Urinary bladder (tissue), 4 donors: ENCODE data around the gene C2orf68. TPM values are rescaled to one million over a fixed set of nuclear protein-coding genes. Genes with fewer than 3 reads are reported as not detected.
"Not testable (repeated sequence)": the region's sequence is repeated elsewhere in the genome, so short reads cannot be mapped to it uniquely, and the experiment has no call there.

Experiments used
- DNase-seq: peaks from one replicate; pipeline ENCODE4 v3.0.0-alpha.2; 2015; ENCODE audit errors: extremely low spot score
- H3K27ac ChIP-seq: one replicate; pipeline ENCODE4 v1.5.1; 2013; ENCODE audit warnings: low read depth, mild to moderate bottlenecking, moderate library complexity
- H3K36me3 ChIP-seq: one replicate; pipeline ENCODE4 v1.6.1; 2013; ENCODE audit warnings: mild to moderate bottlenecking, moderate library complexity; ENCODE audit not compliant: insufficient read depth
- H3K4me1 ChIP-seq: one replicate; pipeline ENCODE4 v1.6.1; 2013; ENCODE audit warnings: mild to moderate bottlenecking, moderate library complexity; ENCODE audit not compliant: insufficient read depth
- H3K4me3 ChIP-seq: one replicate; pipeline ENCODE4 v1.5.1; 2013; ENCODE audit warnings: low read depth, low read length
- WGBS: extraction: QIAGEN DNeasy Blood & Tissue Kit; methylation state at CpG from one replicate; pipeline ENCODE4 v1.1.7; 2013; 5-methylcytosine and 5-hydroxymethylcytosine counted together
- polyA plus RNA-seq: library from polyadenylated mRNA; stranded (reverse); fragments of 200-250 nt; gene quantifications from one replicate; pipeline ENCODE4 v1.2.3, GENCODE V29; 2013
- total RNA-seq: library from RNA; depleted of rRNA; stranded (reverse); fragments of >200 nt; gene quantifications from one replicate; pipeline ENCODE4 v1.2.3, GENCODE V29; 2014
- donor health status: healthy with polysubstance abuse.
- donor health status: healthy.

Gene C2orf68
- total and polyA plus RNA-seq, 2 donors, result 20.0 to 40.8 TPM

DNA sequence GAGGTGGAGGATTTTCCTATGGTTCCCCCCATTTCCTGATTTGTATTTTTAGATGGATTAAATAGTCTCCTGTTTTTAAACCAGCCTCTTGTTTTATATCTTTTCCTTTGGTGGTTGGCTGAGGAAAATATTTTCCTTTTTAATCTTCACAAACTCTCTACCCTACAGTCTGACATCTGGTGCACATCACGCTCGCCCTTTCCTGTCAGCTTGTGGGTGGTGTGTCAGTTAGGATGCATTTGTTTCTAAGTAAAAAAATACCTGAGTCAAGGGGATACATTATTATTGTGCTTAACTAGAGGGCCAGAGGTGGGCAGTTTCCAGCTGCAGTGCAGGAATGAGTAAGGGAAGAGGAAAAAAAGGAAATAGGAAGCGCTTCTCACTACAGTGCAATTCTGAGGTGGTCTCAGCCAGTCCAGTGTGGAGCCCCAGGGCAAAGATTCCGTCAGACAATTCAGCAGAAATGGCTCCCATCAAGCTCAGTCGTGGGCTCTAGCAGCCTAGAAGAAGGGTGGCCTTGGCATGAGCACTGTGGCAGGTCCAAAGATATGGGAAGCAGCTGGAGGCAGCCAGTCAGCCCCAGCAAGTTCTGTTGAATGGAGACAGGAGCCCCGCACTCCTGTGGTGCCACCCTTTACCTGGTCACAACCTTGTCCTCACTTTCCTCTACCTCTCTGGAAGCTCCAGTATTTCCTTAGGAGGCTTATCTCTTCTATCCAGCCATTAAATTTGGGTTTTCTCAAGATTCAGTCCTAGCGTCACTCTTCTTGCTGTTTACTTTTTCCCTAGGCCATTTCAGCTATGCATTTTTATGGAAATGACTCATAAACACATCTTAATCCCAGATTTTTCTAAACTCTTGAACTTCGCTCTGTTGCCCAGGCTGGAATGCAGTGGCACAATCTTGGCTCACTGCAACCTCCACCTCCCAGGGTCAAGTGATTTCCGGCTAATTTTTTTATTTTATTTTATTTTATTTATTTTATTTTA is 37.6 kb upstream of the C2orf68 start:
- Histone ChIP-seq H3K4me3 (no peak overlapping the region), H3K4me1 (no peaks in the 10 kb centered on the region), H3K27ac (no peak overlapping the region), H3K36me3 (peaks cover 14% of the 10 kb centered on the region)
- no peak for DNase-seq
- WGBS, result 65% methylated on average over 9 of the region's 9 CpGs

DNA sequence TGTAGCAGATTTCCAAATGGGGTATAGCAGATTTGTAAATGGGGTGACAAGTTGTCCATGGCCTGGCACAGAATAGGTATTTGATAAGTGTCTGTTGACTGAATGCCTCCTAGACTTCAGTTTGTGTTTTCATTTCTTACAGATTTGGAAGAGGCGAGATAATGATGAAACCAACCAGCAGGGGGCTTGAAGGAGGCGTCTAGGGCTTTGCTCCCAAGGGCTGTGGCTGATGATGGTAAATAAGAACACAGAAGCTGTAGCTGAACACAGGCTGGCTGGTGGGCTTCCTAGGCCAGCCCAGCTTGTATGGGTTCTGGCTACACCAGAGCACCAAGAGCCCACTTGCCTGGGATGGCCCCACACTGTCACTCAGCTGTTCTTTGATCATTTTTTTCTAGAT is 36.8 kb upstream of the C2orf68 start:
- no peaks in the 10 kb centered on the region for H3K4me1 ChIP-seq
- no peak overlapping the region for H3K4me3 ChIP-seq
- H3K36me3 ChIP-seq, result peaks cover 14% of the 10 kb centered on the region
- H3K27ac ChIP-seq, result no peak overlapping the region
- DNase-seq, result no peak
- WGBS, result 58% methylated on average over 2 of the region's 2 CpGs

DNA sequence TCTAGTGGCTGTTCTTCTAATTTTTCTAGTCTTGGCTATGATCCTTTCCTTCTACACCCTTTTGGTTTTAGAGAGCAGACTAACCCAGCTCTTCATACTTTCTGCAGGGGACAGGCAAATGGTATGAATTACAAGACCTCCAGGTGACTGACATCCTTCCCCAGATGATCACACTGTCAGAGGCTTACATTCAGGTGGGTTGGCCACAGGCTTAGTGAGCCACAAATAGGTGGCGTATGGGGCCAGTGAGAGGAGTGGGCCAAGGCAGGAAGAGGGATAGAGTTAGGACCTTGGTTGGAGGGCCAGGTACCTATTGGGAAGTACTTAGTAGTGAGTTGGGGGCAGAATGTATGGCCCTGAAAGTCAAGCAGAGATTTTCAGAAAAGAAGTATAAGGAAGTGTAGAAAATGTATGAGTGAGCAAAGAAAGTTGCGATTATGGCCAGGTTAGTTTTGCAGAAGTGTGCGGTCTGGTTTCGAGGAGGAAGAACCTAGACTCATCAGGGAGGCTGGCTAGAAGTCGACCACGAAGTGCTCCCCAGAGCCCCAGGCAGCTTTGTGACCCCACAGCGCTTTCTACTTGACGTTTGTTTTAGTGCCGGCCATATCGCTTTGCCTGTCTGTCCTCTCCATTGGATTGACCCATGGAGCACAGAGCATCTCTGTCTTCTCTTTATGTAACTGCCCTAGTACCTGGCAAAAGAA is 36.1 kb upstream of the C2orf68 start:
- peaks cover 14% of the 10 kb centered on the region for H3K36me3 ChIP-seq
- no peaks in the 10 kb centered on the region for H3K4me1 ChIP-seq
- no peak overlapping the region for H3K27ac ChIP-seq
- H3K4me3 ChIP-seq, result no peak overlapping the region
- DNase-seq, result no peak
- WGBS, result 90% methylated on average over 10 of the region's 10 CpGs

DNA sequence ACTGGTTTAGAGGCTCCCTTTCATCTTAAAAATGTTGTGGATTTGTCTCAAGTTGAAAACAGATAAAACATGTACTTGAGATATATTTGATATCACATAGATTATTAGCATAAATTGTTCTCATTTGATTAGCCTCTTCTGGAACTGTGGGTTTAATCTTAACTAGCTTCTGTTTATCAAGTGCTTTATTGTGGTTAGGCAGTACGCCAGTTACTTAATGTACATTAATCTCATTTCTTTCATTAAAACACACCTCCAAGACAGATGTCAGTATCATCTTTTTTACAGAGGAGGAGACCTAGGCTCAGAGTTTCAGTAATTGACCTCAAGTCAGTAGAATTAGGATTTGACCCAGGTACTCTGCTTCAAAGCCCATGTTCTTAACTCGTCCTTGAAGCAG is 34.3 kb upstream of the C2orf68 start:
- Histone ChIP-seq H3K36me3 (peaks cover 12% of the 10 kb centered on the region), H3K27ac (no peak overlapping the region), H3K4me1 (no peaks in the 10 kb centered on the region), H3K4me3 (no peak overlapping the region)
- 100% methylated on average over 2 of the region's 2 CpGs for WGBS
- DNase-seq, result no peak

GRCh38 chr2:85644909-85645308 is 33.0 kb upstream of the C2orf68 start:
- DNase-seq, result no peak
- 96% methylated on average over 8 of the region's 8 CpGs for WGBS
- Histone ChIP-seq H3K4me3 (no peak overlapping the region), H3K36me3 (peaks cover 13% of the 10 kb centered on the region), H3K4me1 (no peaks in the 10 kb centered on the region), H3K27ac (no peak overlapping the region)

GRCh38 chr2:85642725-85643124 is 30.9 kb upstream of the C2orf68 start:
- Histone ChIP-seq H3K4me3 (no peak overlapping the region), H3K36me3 (peaks cover 8% of the 10 kb centered on the region), H3K27ac (no peak overlapping the region), H3K4me1 (no peaks in the 10 kb centered on the region)
- no peak for DNase-seq
- 78% methylated on average over 3 of the region's 3 CpGs for WGBS

- DNase-seq, result no peak
- Histone ChIP-seq H3K4me1 (no peaks in the 10 kb centered on the region), H3K36me3 (peaks cover 3% of the 10 kb centered on the region), H3K4me3 (no peak overlapping the region), H3K27ac (no peak overlapping the region)
- 75% methylated on average over 4 of the region's 4 CpGs for WGBS
Observed at GRCh38 chr2:85635636-85636035, 23.8 kb upstream of the C2orf68 start.

DNA sequence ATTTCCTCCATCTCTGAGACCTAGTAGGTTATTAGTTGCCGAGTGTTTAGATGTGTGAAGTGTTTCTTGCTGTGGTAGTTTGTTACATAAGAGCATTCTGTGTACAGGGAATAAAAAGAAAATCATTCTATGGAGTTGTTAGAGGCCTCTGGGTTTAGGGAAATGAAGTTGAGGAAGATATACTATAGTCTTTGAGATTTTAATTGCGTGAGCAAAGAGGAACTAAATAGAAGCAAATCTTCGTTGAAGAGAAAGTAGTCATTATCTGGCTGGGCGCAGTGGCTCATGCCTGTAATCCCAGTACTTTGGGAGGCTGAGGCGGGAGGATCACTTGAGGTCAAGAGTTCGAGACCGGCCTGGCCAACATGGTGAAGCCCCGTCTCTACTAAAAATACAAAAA is 23.1 kb upstream of the C2orf68 start:
- Histone ChIP-seq H3K4me1 (no peaks in the 10 kb centered on the region), H3K4me3 (no peak overlapping the region), H3K27ac (no peak overlapping the region), H3K36me3 (peaks cover 5% of the 10 kb centered on the region)
- 92% methylated on average over 8 of the region's 8 CpGs for WGBS
- DNase-seq, result no peak

- Histone ChIP-seq H3K36me3 (peaks cover 10% of the 10 kb centered on the region), H3K4me3 (no peak overlapping the region), H3K4me1 (no peaks in the 10 kb centered on the region), H3K27ac (no peak overlapping the region)
- no peak for DNase-seq
- 93% methylated on average over 3 of the region's 3 CpGs for WGBS
Observed at GRCh38 chr2:85631316-85631715, 19.4 kb upstream of the C2orf68 start.

- 50% methylated on average over 2 of the region's 2 CpGs for WGBS
- Histone ChIP-seq H3K27ac (no peak overlapping the region), H3K4me1 (no peaks in the 10 kb centered on the region), H3K36me3 (peaks cover 12% of the 10 kb centered on the region), H3K4me3 (no peak overlapping the region)
- no peak for DNase-seq
Observed at GRCh38 chr2:85628658-85629057, 16.8 kb upstream of the C2orf68 start.

GRCh38 chr2:85623991-85624390 is 12.1 kb upstream of the C2orf68 start:
- Histone ChIP-seq H3K27ac (no peak overlapping the region), H3K4me1 (no peaks in the 10 kb centered on the region), H3K36me3 (peaks cover 9% of the 10 kb centered on the region), H3K4me3 (no peak overlapping the region)
- DNase-seq, result no peak
- 89% methylated on average over 5 of the region's 5 CpGs for WGBS

DNA sequence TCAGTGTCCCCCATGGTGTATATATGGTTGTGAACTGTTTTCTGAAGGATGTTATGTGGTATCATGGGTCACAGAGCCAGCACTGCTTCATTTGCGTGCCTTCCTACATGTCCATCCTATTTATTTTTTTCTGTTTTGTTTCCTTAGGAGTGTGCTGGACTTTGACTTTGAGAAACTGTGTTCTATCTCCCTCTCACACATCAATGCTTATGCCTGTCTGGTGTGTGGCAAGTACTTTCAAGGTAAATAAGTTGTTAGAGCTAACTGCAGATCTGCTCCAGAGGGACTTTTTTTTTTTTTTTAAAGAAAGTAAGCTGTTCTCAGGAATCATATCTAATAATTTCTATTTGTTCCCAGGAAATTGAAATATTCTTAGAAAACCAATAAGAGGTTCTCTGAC is 9.5 kb upstream of the C2orf68 start:
- H3K4me1 ChIP-seq, result no peaks in the 10 kb centered on the region
- no peak overlapping the region for H3K27ac ChIP-seq
- DNase-seq, result no peak
- peaks cover 6% of the 10 kb centered on the region for H3K36me3 ChIP-seq
- WGBS, result 92% methylated on average over 1 of the region's 1 CpG
- H3K4me3 ChIP-seq, result no peak overlapping the region

GRCh38 chr2:85619617-85620016 is 7.8 kb upstream of the C2orf68 start:
- Histone ChIP-seq H3K4me1 (no peaks in the 10 kb centered on the region), H3K27ac (no peak overlapping the region), H3K36me3 (peaks cover 3% of the 10 kb centered on the region), H3K4me3 (no peak overlapping the region)
- 96% methylated on average over 6 of the region's 6 CpGs for WGBS
- no peak for DNase-seq

- DNase-seq, H3K27ac ChIP-seq, H3K4me1 ChIP-seq, H3K36me3 ChIP-seq, H3K4me3 ChIP-seq: not testable (repeated sequence)
- 74% methylated on average over 5 of the region's 5 CpGs for WGBS
Observed at GRCh38 chr2:85617723-85618122, 5.9 kb upstream of the C2orf68 start.
